GM13977 (cell line): ENCODE results near the gene TCEA2.

Experiments
- DNase-seq: peaks from one replicate; pipeline ENCODE4 v3.0.0; 2012; ENCODE audit warnings: low spot score
- CTCF ChIP-seq: IDR thresholded peaks from 2 replicates; pipeline ENCODE4 v1.5.1; 2012; ENCODE audit warnings: mild to moderate bottlenecking, control low read depth; ENCODE audit not compliant: insufficient read depth; ENCODE audit errors: extremely low read depth, missing control alignments
- in situ Hi-C: fragments of 300-500 bp; cut with MboI; formaldehyde crosslinking; loops from one replicate; pipeline ENCODE4 v1.12.0; 2022; ENCODE audit warnings: low sequenced_read_pairs, low pct_unique_long_range_greater_than_20kb, mixed read lengths, inconsistent platforms; ENCODE audit not compliant: unreplicated experiment

TCEA2 gene

GRCh38 chr20:64090165-64090564 is 27.2 kb downstream of the TCEA2 start:
- TF ChIP-seq CTCF, result no peak
- no peak for DNase-seq
- in situ Hi-C loops, result no loop called here

GRCh38 chr20:64091340-64091739 is 28.3 kb downstream of the TCEA2 start:
- DNase-seq, result no peak
- in situ Hi-C loops, result no loop called here
- TF ChIP-seq CTCF, result no peak

GRCh38 chr20:64091770-64092169 is 28.8 kb downstream of the TCEA2 start:
- no peak for DNase-seq
- TF ChIP-seq CTCF, result no peak
- in situ Hi-C loops, result no loop called here

GRCh38 chr20:64092258-64093012 is 29.4 kb downstream of the TCEA2 start:
- TF ChIP-seq CTCF, result no peak
- in situ Hi-C loops, result no loop called here
- no peak for DNase-seq

GRCh38 chr20:64093013-64093503 is 30.1 kb downstream of the TCEA2 start:
- DNase-seq, result no peak
- no peak for TF ChIP-seq CTCF
- in situ Hi-C loops, result no loop called here

- no peak for DNase-seq
- in situ Hi-C loops, result no loop called here
- TF ChIP-seq CTCF, result no peak
These were observed 32.5 kb downstream of the TCEA2 start for GRCh38 chr20:64095455-64095854.
